ENCODE results near the gene MAP6D1.

The MAP6D1 gene

GRCh38 chr3:183807881-183808280 lies 17.5 kb downstream of the MAP6D1 start:
- Histone ChIP-seq H3K4me2 (ENCODE audit: low read depth, low read length, poor library complexity, severe bottlenecking) (no peak overlapping the region), H3K79me2 (ENCODE audit: insufficient read depth, low read length) (no peaks in the 10 kb centered on the region), H3K4me1 (ENCODE audit: insufficient read depth, low read length, poor library complexity, severe bottlenecking) (no peaks in the 10 kb centered on the region), H3K27me3 (ENCODE audit: insufficient read depth, low read length, poor library complexity, severe bottlenecking) (no peaks in the 10 kb centered on the region), H3K9me2 (replicated peaks; ENCODE audit: low read depth, low read length) (no peaks in the 10 kb centered on the region), H3K9ac (ENCODE audit: low read depth, low read length, poor library complexity, severe bottlenecking) (no peak overlapping the region), H2AFZ (ENCODE audit: low read length) (no peak overlapping the region), H4K20me1 (ENCODE audit: insufficient read depth, low read length, poor library complexity, severe bottlenecking) (no peaks in the 10 kb centered on the region), H3K9me3 (ENCODE audit: insufficient read depth, low read depth, low read length) (no peaks in the 10 kb centered on the region), H3K4me3 (ENCODE audit: low read length, poor library complexity, severe bottlenecking) (no peak overlapping the region), H3K36me3 (ENCODE audit: insufficient read depth, low read length) (peaks cover 91% of the 10 kb centered on the region), H3F3A (ENCODE audit: low read depth) (no peaks in the 10 kb centered on the region)
- no peak for TF ChIP-seq EZH2phosphoT487 (IDR thresholded peaks at IDR 0.05; ENCODE audit: borderline replicate concordance)
- TF ChIP-seq, protein P1, sequence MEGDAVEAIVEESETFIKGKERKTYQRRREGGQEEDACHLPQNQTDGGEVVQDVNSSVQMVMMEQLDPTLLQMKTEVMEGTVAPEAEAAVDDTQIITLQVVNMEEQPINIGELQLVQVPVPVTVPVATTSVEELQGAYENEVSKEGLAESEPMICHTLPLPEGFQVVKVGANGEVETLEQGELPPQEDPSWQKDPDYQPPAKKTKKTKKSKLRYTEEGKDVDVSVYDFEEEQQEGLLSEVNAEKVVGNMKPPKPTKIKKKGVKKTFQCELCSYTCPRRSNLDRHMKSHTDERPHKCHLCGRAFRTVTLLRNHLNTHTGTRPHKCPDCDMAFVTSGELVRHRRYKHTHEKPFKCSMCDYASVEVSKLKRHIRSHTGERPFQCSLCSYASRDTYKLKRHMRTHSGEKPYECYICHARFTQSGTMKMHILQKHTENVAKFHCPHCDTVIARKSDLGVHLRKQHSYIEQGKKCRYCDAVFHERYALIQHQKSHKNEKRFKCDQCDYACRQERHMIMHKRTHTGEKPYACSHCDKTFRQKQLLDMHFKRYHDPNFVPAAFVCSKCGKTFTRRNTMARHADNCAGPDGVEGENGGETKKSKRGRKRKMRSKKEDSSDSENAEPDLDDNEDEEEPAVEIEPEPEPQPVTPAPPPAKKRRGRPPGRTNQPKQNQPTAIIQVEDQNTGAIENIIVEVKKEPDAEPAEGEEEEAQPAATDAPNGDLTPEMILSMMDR (conservative IDR thresholded peaks at IDR 0.05; ENCODE audit: low read length): no peak

DNA sequence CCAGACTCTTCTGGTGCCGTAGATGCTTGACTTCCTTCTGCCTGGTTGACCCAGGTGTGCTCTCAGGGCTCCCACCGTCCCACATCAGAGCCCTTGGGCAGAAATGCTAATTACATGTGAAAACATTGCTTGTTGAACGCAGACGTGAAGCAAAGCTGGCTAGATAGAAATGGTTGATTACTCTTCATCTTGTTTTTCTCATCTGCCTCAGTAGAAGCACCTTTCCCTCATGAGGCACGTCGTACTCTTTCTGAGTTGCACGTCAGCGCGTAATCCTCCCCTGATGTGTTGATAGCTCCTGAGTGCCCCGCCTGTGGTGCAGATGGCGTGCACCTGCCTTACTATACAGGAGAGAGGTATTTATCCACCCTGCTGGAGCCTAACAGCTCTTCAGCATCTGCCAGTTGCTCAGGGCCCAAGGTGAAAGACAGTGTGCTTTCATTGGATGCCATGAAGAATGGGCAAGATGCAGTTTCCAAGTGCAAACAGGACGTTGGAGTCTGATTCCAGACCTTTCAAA lies 18.1 kb downstream of the MAP6D1 start:
- Histone ChIP-seq H3K9me2 (replicated peaks; ENCODE audit: low read depth, low read length) (no peaks in the 10 kb centered on the region), H3K4me3 (ENCODE audit: low read length, poor library complexity, severe bottlenecking) (no peak overlapping the region), H3K9me3 (ENCODE audit: insufficient read depth, low read depth, low read length) (no peaks in the 10 kb centered on the region), H4K20me1 (ENCODE audit: insufficient read depth, low read length, poor library complexity, severe bottlenecking) (no peaks in the 10 kb centered on the region), H3F3A (ENCODE audit: low read depth) (no peaks in the 10 kb centered on the region), H3K4me1 (ENCODE audit: insufficient read depth, low read length, poor library complexity, severe bottlenecking) (no peaks in the 10 kb centered on the region), H3K4me2 (ENCODE audit: low read depth, low read length, poor library complexity, severe bottlenecking) (no peak overlapping the region), H3K36me3 (ENCODE audit: insufficient read depth, low read length) (peaks cover 92% of the 10 kb centered on the region), H2AFZ (ENCODE audit: low read length) (no peak overlapping the region), H3K27me3 (ENCODE audit: insufficient read depth, low read length, poor library complexity, severe bottlenecking) (no peaks in the 10 kb centered on the region), H3K79me2 (ENCODE audit: insufficient read depth, low read length) (no peaks in the 10 kb centered on the region), H3K9ac (ENCODE audit: low read depth, low read length, poor library complexity, severe bottlenecking) (no peak overlapping the region)
- TF ChIP-seq, protein P1 (conservative IDR thresholded peaks at IDR 0.05; ENCODE audit: low read length): no peak

- Histone ChIP-seq H2AFZ (ENCODE audit: low read length) (no peak overlapping the region), H3K4me2 (ENCODE audit: low read depth, low read length, poor library complexity, severe bottlenecking) (no peak overlapping the region), H4K20me1 (ENCODE audit: insufficient read depth, low read length, poor library complexity, severe bottlenecking) (no peaks in the 10 kb centered on the region), H3K4me1 (ENCODE audit: insufficient read depth, low read length, poor library complexity, severe bottlenecking) (no peaks in the 10 kb centered on the region), H3K9ac (ENCODE audit: low read depth, low read length, poor library complexity, severe bottlenecking) (no peak overlapping the region), H3K4me3 (ENCODE audit: low read length, poor library complexity, severe bottlenecking) (no peak overlapping the region), H3K36me3 (ENCODE audit: insufficient read depth, low read length) (peaks cover 99% of the 10 kb centered on the region), H3F3A (ENCODE audit: low read depth) (no peaks in the 10 kb centered on the region), H3K79me2 (ENCODE audit: insufficient read depth, low read length) (no peaks in the 10 kb centered on the region), H3K27me3 (ENCODE audit: insufficient read depth, low read length, poor library complexity, severe bottlenecking) (no peaks in the 10 kb centered on the region), H3K9me3 (ENCODE audit: insufficient read depth, low read depth, low read length) (no peaks in the 10 kb centered on the region), H3K9me2 (replicated peaks; ENCODE audit: low read depth, low read length) (no peaks in the 10 kb centered on the region)
- no peak for TF ChIP-seq EZH2phosphoT487 (IDR thresholded peaks at IDR 0.05; ENCODE audit: borderline replicate concordance)
- TF ChIP-seq, protein P1 (conservative IDR thresholded peaks at IDR 0.05; ENCODE audit: low read length): no peak
Measured at GRCh38 chr3:183802989-183803388, 22.4 kb downstream of the MAP6D1 start.

All from Loucy (cell line).